ENCODE measurements around the gene PAMR1.

Gene PAMR1

GRCh38 chr11:35425603-35426212 lies 99.7 kb downstream of the PAMR1 start:
- peaks cover 26% of the 10 kb centered on the region for H3K27me3 ChIP-seq (ENCODE audit: control insufficient read depth, insufficient read depth, low read length, poor library complexity, severe bottlenecking)
- H3K36me3 ChIP-seq (ENCODE audit: control insufficient read depth, insufficient read depth, low read length), result peaks cover 3% of the 10 kb centered on the region
- no peaks in the 10 kb centered on the region for H3K4me1 ChIP-seq (ENCODE audit: control insufficient read depth, insufficient read depth, low read length)
- WGBS, 2 experiments, result 89 to 92% methylated on average over 4 of the region's 4 CpGs
- no peak overlapping the region for H3K4me3 ChIP-seq (ENCODE audit: insufficient read depth, low read depth, low read length)
- H3K9me3 ChIP-seq (ENCODE audit: control insufficient read depth, low read length), result no peaks in the 10 kb centered on the region
- no peak overlapping the region for H3K27ac ChIP-seq (ENCODE audit: insufficient read depth, low read depth, low read length, poor library complexity, severe bottlenecking)

DNA sequence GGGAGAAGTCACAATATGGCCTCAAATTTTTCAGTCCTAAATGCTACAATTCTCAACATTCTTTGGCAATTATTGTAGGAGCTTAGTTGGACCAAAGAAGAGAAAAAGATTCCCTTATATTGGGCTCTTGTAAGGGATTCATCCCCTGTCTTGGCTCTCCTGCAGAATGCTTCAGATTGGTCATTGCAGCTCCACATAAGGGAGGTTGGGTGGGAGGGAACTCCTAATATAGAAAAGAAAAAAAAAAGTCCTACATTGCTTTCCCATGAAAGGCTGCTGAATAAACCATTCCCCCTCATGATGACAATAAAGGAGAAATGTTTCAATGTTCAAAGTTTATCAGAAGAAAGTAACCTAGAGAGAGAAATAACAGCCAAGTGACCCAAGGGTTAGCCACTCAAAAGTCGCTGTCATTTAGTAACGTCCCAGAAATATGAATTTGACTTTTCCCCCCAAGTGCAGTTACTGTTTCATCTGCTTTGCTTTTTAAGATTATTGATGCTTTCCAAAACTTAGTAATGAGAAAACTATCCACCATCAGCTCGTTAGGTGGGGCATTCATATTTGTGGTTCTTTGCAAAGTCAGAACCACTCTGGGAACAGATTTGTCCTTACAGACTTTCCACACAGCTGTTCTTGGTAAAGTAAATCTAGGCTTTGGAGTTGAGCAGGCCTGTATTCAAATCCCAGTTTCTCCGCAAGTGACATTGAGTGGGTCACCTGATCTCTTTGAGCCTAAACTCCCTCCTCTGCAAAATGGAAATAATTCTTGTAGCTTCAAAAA lies 101.1 kb downstream of the PAMR1 start:
- Histone ChIP-seq H3K27ac (ENCODE audit: insufficient read depth, low read depth, low read length, poor library complexity, severe bottlenecking) (no peak overlapping the region), H3K9me3 (ENCODE audit: control insufficient read depth, low read length) (no peaks in the 10 kb centered on the region), H3K4me3 (ENCODE audit: insufficient read depth, low read depth, low read length) (no peak overlapping the region), H3K27me3 (ENCODE audit: control insufficient read depth, insufficient read depth, low read length, poor library complexity, severe bottlenecking) (peaks cover 40% of the 10 kb centered on the region), H3K36me3 (ENCODE audit: control insufficient read depth, insufficient read depth, low read length) (no peaks in the 10 kb centered on the region), H3K4me1 (ENCODE audit: control insufficient read depth, insufficient read depth, low read length) (peaks cover 7% of the 10 kb centered on the region)
- WGBS, 2 experiments, result 77 to 82% methylated on average over 4 of the region's 4 CpGs

GRCh38 chr11:35420371-35420770 lies 105.0 kb downstream of the PAMR1 start:
- 9 to 11% methylated on average over 17 of the region's 17 CpGs for WGBS, 2 experiments
- H3K27ac ChIP-seq (ENCODE audit: insufficient read depth, low read depth, low read length, poor library complexity, severe bottlenecking), result no peak overlapping the region
- peak overlapping the region; percentile 43 for H3K4me3 ChIP-seq (ENCODE audit: insufficient read depth, low read depth, low read length)
- peaks cover 7% of the 10 kb centered on the region for H3K4me1 ChIP-seq (ENCODE audit: control insufficient read depth, insufficient read depth, low read length)
- no peaks in the 10 kb centered on the region for H3K9me3 ChIP-seq (ENCODE audit: control insufficient read depth, low read length)
- peaks cover 77% of the 10 kb centered on the region for H3K27me3 ChIP-seq (ENCODE audit: control insufficient read depth, insufficient read depth, low read length, poor library complexity, severe bottlenecking)
- no peaks in the 10 kb centered on the region for H3K36me3 ChIP-seq (ENCODE audit: control insufficient read depth, insufficient read depth, low read length)

DNA sequence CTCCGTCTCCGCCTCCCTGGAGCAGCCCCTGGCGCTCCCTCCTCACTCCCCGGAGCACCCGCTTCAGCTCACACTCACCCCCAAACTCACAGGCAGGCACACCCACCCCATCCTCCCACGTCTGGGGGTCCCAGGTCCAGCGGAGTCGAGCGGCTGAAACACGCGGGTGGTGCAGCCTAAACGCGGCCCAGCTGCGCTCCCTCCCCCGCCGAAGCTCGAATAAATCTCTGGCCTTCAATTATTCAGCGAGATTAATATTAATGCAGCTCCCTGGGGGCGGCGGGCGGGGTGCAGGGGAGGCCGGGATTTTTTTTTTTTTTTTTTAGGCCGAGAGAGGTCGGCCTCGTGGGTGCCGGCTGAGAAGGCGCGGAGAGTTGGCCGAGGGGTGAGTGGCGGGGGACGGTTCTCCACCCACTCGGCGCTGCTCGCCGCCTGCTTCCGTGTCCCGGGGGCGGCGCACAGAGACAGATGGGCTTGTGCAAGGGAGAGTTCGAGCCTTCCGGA lies 105.5 kb downstream of the PAMR1 start:
- peak overlapping the region; percentile 43 for H3K4me3 ChIP-seq (ENCODE audit: insufficient read depth, low read depth, low read length)
- no peaks in the 10 kb centered on the region for H3K36me3 ChIP-seq (ENCODE audit: control insufficient read depth, insufficient read depth, low read length)
- H3K9me3 ChIP-seq (ENCODE audit: control insufficient read depth, low read length), result no peaks in the 10 kb centered on the region
- peaks cover 82% of the 10 kb centered on the region for H3K27me3 ChIP-seq (ENCODE audit: control insufficient read depth, insufficient read depth, low read length, poor library complexity, severe bottlenecking)
- 1 to 2% methylated on average over 41 of the region's 41 CpGs for WGBS, 2 experiments
- no peak overlapping the region for H3K27ac ChIP-seq (ENCODE audit: insufficient read depth, low read depth, low read length, poor library complexity, severe bottlenecking)
- peaks cover 7% of the 10 kb centered on the region for H3K4me1 ChIP-seq (ENCODE audit: control insufficient read depth, insufficient read depth, low read length)

DNA sequence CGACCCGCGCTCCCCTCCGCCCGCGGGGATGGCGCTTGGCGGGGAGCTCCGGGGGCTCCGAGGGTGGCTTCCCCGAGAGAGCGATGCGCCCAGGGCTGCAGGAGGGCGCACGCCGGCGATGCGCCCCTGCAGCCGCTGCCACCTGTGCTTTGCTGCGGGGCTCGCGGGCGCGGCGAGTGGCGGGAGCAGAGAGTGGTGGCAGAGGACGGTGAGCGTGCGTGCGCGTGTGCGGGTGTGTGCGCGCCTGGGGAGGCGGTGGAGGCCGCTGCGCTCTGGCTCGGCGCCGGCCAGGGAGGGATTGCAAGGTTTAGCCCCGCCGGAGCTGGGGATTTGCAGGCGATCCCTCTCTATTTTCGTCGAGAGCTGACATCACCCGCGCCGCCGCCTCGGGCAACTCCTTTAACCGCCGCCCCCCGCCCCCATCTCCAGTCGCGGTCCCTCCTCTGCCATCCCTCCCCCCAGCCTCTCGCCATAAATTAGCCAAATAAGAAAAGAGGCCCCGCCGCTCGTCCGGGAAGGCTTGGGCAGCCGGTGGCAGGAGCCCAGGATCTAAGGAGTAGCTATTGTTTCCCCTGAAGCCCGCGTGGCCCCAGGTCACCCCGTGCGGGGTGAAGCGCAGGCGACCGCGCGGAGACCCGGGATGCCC lies 106.1 kb downstream of the PAMR1 start, which contains the start of gene SLC1A2:
Gene SLC1A2 (minus strand): TSS at position 375 of the 646 bp plus-strand sequence. CDS start 592 bp downstream, outside the sequence.
- H3K36me3 ChIP-seq (ENCODE audit: control insufficient read depth, insufficient read depth, low read length), result no peaks in the 10 kb centered on the region
- H3K4me3 ChIP-seq (ENCODE audit: insufficient read depth, low read depth, low read length), result peak within 1 kb of the TSS; percentile 43
- H3K27ac ChIP-seq (ENCODE audit: insufficient read depth, low read depth, low read length, poor library complexity, severe bottlenecking), result no peak within 1 kb of the TSS
- peaks cover 7% of the 10 kb centered on the region for H3K4me1 ChIP-seq (ENCODE audit: control insufficient read depth, insufficient read depth, low read length)
- 0% methylated on average over 68 to 71 of the region's 71 CpGs for WGBS, 2 experiments
- H3K9me3 ChIP-seq (ENCODE audit: control insufficient read depth, low read length), result no peaks in the 10 kb centered on the region
- peaks cover 83% of the 10 kb centered on the region for H3K27me3 ChIP-seq (ENCODE audit: control insufficient read depth, insufficient read depth, low read length, poor library complexity, severe bottlenecking)

DNA sequence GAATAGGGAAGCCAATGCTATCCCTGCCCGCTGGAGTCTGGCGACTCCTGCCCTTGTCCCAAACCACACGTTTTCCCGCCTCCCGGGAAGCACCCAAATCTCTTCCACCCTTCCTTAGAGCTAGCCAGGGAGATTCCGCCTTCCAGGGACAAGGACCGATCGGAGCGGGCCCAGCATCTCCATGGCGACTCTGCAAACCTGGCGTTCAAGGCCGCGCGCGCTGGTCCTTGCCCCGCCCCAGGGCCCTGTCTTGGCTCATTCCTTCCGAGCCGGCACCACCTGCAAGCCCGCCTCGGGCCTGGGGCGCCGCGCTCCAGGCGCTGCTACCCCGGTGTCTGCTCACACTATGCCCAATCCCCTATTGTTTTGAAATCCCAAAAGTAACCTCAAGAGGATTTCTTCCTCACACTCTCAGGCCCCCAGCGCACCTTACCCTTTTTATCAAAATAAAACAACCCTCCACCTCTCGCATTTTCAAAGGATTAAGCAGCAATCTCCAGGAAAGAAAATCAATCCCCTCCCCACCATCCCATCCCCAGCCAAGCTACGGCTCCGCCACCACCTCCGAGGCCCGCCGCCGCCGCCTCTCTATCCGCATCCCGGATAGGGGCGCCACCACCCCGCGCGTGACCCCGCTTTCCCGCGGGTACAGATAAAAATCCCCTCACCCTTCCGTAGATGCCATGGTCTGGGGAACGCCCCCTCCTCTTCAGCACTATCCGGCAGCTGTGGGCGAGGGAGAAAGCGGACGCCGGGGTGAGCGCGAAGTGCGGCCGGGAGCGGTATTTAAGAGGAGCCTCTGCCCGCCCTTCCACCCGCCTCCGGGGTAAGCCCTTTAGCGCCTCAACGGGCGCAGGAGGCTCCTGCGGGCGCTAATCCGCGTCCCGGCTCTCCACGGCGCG lies 106.9 kb downstream of the PAMR1 start:
- Histone ChIP-seq H3K4me3 (ENCODE audit: insufficient read depth, low read depth, low read length) (peak overlapping the region; percentile 43), H3K27me3 (ENCODE audit: control insufficient read depth, insufficient read depth, low read length, poor library complexity, severe bottlenecking) (peaks cover 83% of the 10 kb centered on the region), H3K36me3 (ENCODE audit: control insufficient read depth, insufficient read depth, low read length) (no peaks in the 10 kb centered on the region), H3K9me3 (ENCODE audit: control insufficient read depth, low read length) (no peaks in the 10 kb centered on the region), H3K27ac (ENCODE audit: insufficient read depth, low read depth, low read length, poor library complexity, severe bottlenecking) (no peak overlapping the region), H3K4me1 (ENCODE audit: control insufficient read depth, insufficient read depth, low read length) (peaks cover 7% of the 10 kb centered on the region)
- WGBS, 2 experiments, result 0% methylated on average over 69 of the region's 69 CpGs

DNA sequence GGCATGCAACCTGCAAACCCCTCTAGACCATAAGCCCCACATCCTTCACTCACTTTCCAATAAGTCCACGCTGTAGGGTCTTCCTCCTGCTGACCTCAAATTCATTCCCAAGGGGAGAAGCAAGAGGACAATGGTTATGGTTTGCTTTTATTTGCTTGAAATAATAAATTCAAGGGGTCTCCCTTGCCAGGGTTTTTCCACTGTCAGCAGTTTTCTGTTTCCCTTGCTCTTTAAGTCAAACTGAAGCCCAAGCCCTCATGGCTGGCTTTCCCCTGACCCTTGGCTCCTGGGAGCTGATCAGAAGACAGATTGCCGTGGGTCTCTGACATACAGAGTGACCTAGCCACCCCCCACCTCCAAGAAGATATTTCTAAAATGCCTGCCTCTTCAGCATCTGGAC lies 109.9 kb downstream of the PAMR1 start:
- Histone ChIP-seq H3K27me3 (ENCODE audit: control insufficient read depth, insufficient read depth, low read length, poor library complexity, severe bottlenecking) (peaks cover 55% of the 10 kb centered on the region), H3K9me3 (ENCODE audit: control insufficient read depth, low read length) (no peaks in the 10 kb centered on the region), H3K4me1 (ENCODE audit: control insufficient read depth, insufficient read depth, low read length) (peaks cover 6% of the 10 kb centered on the region), H3K27ac (ENCODE audit: insufficient read depth, low read depth, low read length, poor library complexity, severe bottlenecking) (no peak overlapping the region), H3K36me3 (ENCODE audit: control insufficient read depth, insufficient read depth, low read length) (no peaks in the 10 kb centered on the region), H3K4me3 (ENCODE audit: insufficient read depth, low read depth, low read length) (no peak overlapping the region)
- 82 to 86% methylated on average over 1 to 2 of the region's 2 CpGs for WGBS, 2 experiments

DNA sequence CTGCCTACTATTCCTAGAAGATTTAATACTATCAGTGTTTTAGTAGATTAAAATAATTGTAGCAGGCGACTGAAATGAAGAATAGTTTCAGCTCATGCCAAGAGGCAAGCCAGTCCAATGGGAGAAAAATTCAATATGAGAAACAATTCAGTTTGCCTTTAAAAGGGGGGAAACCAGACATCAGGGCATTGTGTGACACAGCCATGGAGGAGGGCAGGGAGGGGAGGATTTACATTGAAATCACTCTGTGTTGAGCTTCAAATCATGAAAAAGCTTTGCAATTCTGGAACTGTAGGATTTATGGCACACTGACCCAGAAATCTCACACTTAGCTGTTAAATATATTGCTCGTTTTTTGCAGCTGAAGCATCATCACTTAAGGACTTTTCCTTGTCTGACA lies 110.6 kb downstream of the PAMR1 start:
- Histone ChIP-seq H3K36me3 (ENCODE audit: control insufficient read depth, insufficient read depth, low read length) (no peaks in the 10 kb centered on the region), H3K4me3 (ENCODE audit: insufficient read depth, low read depth, low read length) (no peak overlapping the region), H3K4me1 (ENCODE audit: control insufficient read depth, insufficient read depth, low read length) (no peaks in the 10 kb centered on the region), H3K27me3 (ENCODE audit: control insufficient read depth, insufficient read depth, low read length, poor library complexity, severe bottlenecking) (peaks cover 48% of the 10 kb centered on the region), H3K27ac (ENCODE audit: insufficient read depth, low read depth, low read length, poor library complexity, severe bottlenecking) (no peak overlapping the region), H3K9me3 (ENCODE audit: control insufficient read depth, low read length) (no peaks in the 10 kb centered on the region)
- WGBS, 2 experiments, result 75 to 84% methylated on average over 2 of the region's 2 CpGs

- Histone ChIP-seq H3K4me1 (ENCODE audit: control insufficient read depth, insufficient read depth, low read length) (no peaks in the 10 kb centered on the region), H3K4me3 (ENCODE audit: insufficient read depth, low read depth, low read length) (no peak overlapping the region), H3K27me3 (ENCODE audit: control insufficient read depth, insufficient read depth, low read length, poor library complexity, severe bottlenecking) (peaks cover 43% of the 10 kb centered on the region), H3K27ac (ENCODE audit: insufficient read depth, low read depth, low read length, poor library complexity, severe bottlenecking) (no peak overlapping the region), H3K36me3 (ENCODE audit: control insufficient read depth, insufficient read depth, low read length) (no peaks in the 10 kb centered on the region), H3K9me3 (ENCODE audit: control insufficient read depth, low read length) (no peaks in the 10 kb centered on the region)
- 90 to 91% methylated on average over 6 of the region's 6 CpGs for WGBS, 2 experiments
These were observed 111.1 kb downstream of the PAMR1 start for GRCh38 chr11:35414311-35414710.
